Activated T-cell treated with anti-CD3 and anti-CD28 coated beads for 1 hour (primary cell): ENCODE measurements around the gene RGS5.

Experiments
- DNase-seq: peaks from one replicate; pipeline ENCODE4 v3.0.0-alpha.2; 2020; ENCODE audit warnings: low read depth

RGS5 gene

GRCh38 chr1:163145435-163145834 is 57.3 kb downstream of the RGS5 start:
- DNase-seq, result no peak

GRCh38 chr1:163144418-163144817 is 58.3 kb downstream of the RGS5 start:
- no peak for DNase-seq

- DNase-seq, result no peak
These were observed 60.6 kb downstream of the RGS5 start for GRCh38 chr1:163142152-163142551.

- no peak for DNase-seq
These were observed 61.2 kb downstream of the RGS5 start for GRCh38 chr1:163141556-163141955.

GRCh38 chr1:163137556-163138265 is 65.0 kb downstream of the RGS5 start:
- DNase-seq, result no peak

GRCh38 chr1:163131981-163132380 is 70.7 kb downstream of the RGS5 start:
- no peak for DNase-seq

GRCh38 chr1:163130225-163130856 is 72.4 kb downstream of the RGS5 start:
- no peak for DNase-seq

- no peak for DNase-seq
These were observed 74.4 kb downstream of the RGS5 start for GRCh38 chr1:163128282-163128681.

- no peak for DNase-seq
These were observed 77.9 kb downstream of the RGS5 start for GRCh38 chr1:163124812-163125211.

GRCh38 chr1:163120372-163120771 is 82.3 kb downstream of the RGS5 start:
- DNase-seq, result no peak

GRCh38 chr1:163119707-163120106 is 83.0 kb downstream of the RGS5 start:
- no peak for DNase-seq

GRCh38 chr1:163115887-163116286 is 86.8 kb downstream of the RGS5 start:
- DNase-seq, result no peak

GRCh38 chr1:163107655-163108054 is 95.1 kb downstream of the RGS5 start:
- DNase-seq, result no peak

- no peak for DNase-seq
These were observed 96.2 kb downstream of the RGS5 start for GRCh38 chr1:163106364-163106987.

GRCh38 chr1:163104385-163105099 is 98.2 kb downstream of the RGS5 start:
- no peak for DNase-seq

GRCh38 chr1:163102590-163102989 is 100.1 kb downstream of the RGS5 start:
- no peak for DNase-seq

- no peak for DNase-seq
These were observed 107.5 kb downstream of the RGS5 start for GRCh38 chr1:163095213-163095612.

GRCh38 chr1:163094589-163094988 is 108.1 kb downstream of the RGS5 start:
- no peak for DNase-seq

- no peak for DNase-seq
These were observed 108.5 kb downstream of the RGS5 start for GRCh38 chr1:163094182-163094581.

- DNase-seq, result no peak
These were observed 109.1 kb downstream of the RGS5 start for GRCh38 chr1:163093579-163093978.

GRCh38 chr1:163093169-163093568 is 109.5 kb downstream of the RGS5 start:
- no peak for DNase-seq
